WTC11 (cell line): Measurements from ENCODE around the gene ERVMER34-1.

Experiments used
- CTCF ChIP-seq: fragments of 200-600 bp; IDR thresholded peaks from 2 replicates; pipeline ENCODE4 v1.8.0; 2022; ENCODE audit warnings: antibody characterized with exemption
- SP1 ChIP-seq: sonication (generic); formaldehyde crosslinking; conservative IDR thresholded peaks from 2 replicates; pipeline ENCODE4 v1.8.1; 2022; ENCODE audit warnings: missing genetic modification reagents
- USF2 ChIP-seq: sonication (generic); formaldehyde crosslinking; IDR thresholded peaks from 2 replicates; pipeline ENCODE4 v1.8.1; 2023; ENCODE audit warnings: mild to moderate bottlenecking, missing genetic modification reagents, moderate library complexity
- TF ChIP-seq, protein P1 (sequence below): sonication (generic); formaldehyde crosslinking; IDR thresholded peaks from 2 replicates; pipeline ENCODE4 v1.8.0; 2022; ENCODE audit warnings: mild to moderate bottlenecking, missing genetic modification reagents

DNA sequence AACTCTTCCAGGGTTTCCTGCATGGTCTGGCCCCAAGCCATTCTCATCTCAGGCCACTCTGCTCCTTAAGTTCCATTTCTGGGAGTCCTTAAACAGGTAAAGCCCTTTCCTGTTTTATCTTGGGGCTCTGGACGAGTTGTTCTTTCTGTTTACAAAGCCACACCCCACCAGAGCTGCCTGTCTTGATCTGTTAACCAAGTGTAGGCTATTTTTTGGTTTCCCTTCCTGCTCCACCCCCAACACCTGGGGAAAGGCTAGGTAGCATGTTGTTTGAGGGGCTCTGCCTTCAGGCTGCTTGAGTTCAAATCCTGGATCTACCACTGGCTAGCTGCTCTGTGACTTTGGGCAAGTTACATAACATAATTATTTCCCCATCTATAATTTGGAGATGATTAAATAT lies 40.0 kb downstream of the ERVMER34-1 start:
- no peak for TF ChIP-seq CTCF
- TF ChIP-seq USF2 (CRISPR knock-in tag) = no peak
- no peak for TF ChIP-seq SP1
- TF ChIP-seq, protein P1, sequence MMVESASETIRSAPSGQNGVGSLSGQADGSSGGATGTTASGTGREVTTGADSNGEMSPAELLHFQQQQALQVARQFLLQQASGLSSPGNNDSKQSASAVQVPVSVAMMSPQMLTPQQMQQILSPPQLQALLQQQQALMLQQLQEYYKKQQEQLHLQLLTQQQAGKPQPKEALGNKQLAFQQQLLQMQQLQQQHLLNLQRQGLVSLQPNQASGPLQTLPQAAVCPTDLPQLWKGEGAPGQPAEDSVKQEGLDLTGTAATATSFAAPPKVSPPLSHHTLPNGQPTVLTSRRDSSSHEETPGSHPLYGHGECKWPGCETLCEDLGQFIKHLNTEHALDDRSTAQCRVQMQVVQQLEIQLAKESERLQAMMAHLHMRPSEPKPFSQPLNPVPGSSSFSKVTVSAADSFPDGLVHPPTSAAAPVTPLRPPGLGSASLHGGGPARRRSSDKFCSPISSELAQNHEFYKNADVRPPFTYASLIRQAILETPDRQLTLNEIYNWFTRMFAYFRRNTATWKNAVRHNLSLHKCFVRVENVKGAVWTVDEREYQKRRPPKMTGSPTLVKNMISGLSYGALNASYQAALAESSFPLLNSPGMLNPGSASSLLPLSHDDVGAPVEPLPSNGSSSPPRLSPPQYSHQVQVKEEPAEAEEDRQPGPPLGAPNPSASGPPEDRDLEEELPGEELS (CRISPR knock-in tag) = no peak
